Ectodermal cell (in vitro differentiated cells): ENCODE data around the gene HPS4.

ENCODE experiments used
- H3K27ac ChIP-seq: 2 replicates; pipeline ENCODE4 v1.7.0; 2013; ENCODE audit warnings: mild to moderate bottlenecking, low read depth, low read length; ENCODE audit not compliant: insufficient read depth, poor library complexity, severe bottlenecking
- H3K27me3 ChIP-seq: 2 replicates; pipeline ENCODE4 v1.7.0; 2013; ENCODE audit warnings: mild to moderate bottlenecking, low read length; ENCODE audit not compliant: insufficient read depth, control insufficient read depth, poor library complexity, severe bottlenecking
- H3K36me3 ChIP-seq: one replicate; pipeline ENCODE4 v1.7.0; 2013; ENCODE audit warnings: low read length; ENCODE audit not compliant: control insufficient read depth, insufficient read depth
- H3K4me1 ChIP-seq: one replicate; pipeline ENCODE4 v1.7.0; 2013; ENCODE audit warnings: low read length; ENCODE audit not compliant: control insufficient read depth, insufficient read depth
- H3K4me3 ChIP-seq: 2 replicates; pipeline ENCODE4 v1.7.0; 2013; ENCODE audit warnings: low read depth, low read length, control low read depth; ENCODE audit not compliant: insufficient read depth
- H3K9me3 ChIP-seq: 2 replicates; pipeline ENCODE4 v1.7.0; 2013; ENCODE audit warnings: mild to moderate bottlenecking, low read length, moderate library complexity; ENCODE audit not compliant: control insufficient read depth
- WGBS, 2 experiments: methylation state at CpG; one replicate each; pipeline ENCODE4 v1.1.7; 2013; ENCODE audit warnings: missing lambda C conversion rate in 2 of 2; 5-methylcytosine and 5-hydroxymethylcytosine counted together

Gene HPS4

DNA sequence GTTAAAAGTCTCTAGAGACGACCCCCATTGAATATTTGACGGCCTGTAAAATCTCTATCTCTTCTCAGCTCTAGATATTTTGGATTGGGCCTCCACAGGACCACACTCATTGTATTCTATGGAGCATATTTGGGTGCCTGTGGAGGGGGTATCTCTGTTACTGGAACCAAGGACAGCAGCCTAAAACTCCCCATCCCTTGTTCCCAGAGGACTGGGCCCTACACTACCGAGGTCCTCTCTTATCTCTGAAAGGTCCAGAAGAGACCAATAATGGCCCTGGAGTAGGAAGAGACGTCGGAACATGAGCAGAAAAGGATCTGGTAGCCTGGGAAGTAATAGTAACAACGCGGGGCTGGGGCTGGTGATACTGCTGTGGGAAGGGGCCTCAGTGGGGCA lies 542 bp downstream of the HPS4 start:
- Histone ChIP-seq H3K4me3 (peak overlapping the region; percentile 84), H3K27me3 (no peaks in the 10 kb centered on the region), H3K27ac (peak overlapping the region; percentile 91), H3K9me3 (no peaks in the 10 kb centered on the region), H3K36me3 (peaks cover 10% of the 10 kb centered on the region), H3K4me1 (peaks cover 18% of the 10 kb centered on the region)
- 22 to 24% methylated on average over 7 of the region's 7 CpGs for WGBS, 2 experiments

- no peaks in the 10 kb centered on the region for H3K9me3 ChIP-seq
- H3K36me3 ChIP-seq: peaks cover 12% of the 10 kb centered on the region
- no peak overlapping the region for H3K27ac ChIP-seq
- H3K4me3 ChIP-seq: no peak overlapping the region
- 91 to 93% methylated on average over 5 of the region's 5 CpGs for WGBS, 2 experiments
- no peaks in the 10 kb centered on the region for H3K27me3 ChIP-seq
- H3K4me1 ChIP-seq: peaks cover 18% of the 10 kb centered on the region
Observed at GRCh38 chr22:26482161-26482560, 1.4 kb downstream of the HPS4 start.

- Histone ChIP-seq H3K36me3 (peaks cover 14% of the 10 kb centered on the region), H3K4me1 (peaks cover 18% of the 10 kb centered on the region), H3K4me3 (no peak overlapping the region), H3K27ac (no peak overlapping the region), H3K27me3 (no peaks in the 10 kb centered on the region), H3K9me3 (no peaks in the 10 kb centered on the region)
- 91% methylated on average over 4 of the region's 4 CpGs for WGBS, 2 experiments
Observed at GRCh38 chr22:26481694-26482093, 1.9 kb downstream of the HPS4 start.

DNA sequence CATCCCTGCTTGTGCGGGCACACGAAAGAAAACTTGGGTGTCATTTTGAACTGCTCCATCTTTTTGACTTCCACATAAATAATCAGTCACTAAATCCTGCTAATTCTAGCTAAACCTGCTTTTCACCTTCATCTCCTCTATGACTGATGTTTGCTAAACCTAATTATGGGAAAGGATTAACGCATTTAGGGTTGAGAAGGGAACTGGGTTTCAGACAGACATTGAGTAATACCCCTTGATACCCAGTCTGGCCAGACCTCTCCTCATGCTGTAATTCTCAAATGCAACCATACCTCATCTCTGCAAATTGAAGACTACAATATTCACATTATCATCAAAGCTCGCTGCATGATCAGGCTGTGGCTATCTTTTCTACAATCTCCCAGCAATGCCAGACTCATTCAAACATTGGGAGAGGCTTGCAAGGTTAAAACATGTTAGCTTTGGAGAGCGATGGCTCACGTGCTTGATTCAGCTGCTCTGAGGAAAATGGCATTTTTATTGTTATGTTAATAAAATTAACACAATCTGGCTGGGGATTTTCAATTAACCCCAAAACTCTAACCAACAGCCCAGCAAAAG lies 2.4 kb downstream of the HPS4 start:
- Histone ChIP-seq H3K36me3 (peaks cover 14% of the 10 kb centered on the region), H3K27ac (no peak overlapping the region), H3K27me3 (no peaks in the 10 kb centered on the region), H3K4me1 (peaks cover 18% of the 10 kb centered on the region), H3K9me3 (no peaks in the 10 kb centered on the region), H3K4me3 (no peak overlapping the region)
- WGBS, 2 experiments: 79 to 94% methylated on average over 4 to 6 of the region's 6 CpGs

- Histone ChIP-seq H3K27ac (no peak overlapping the region), H3K4me3 (no peak overlapping the region), H3K9me3 (no peaks in the 10 kb centered on the region), H3K27me3 (no peaks in the 10 kb centered on the region), H3K36me3 (peaks cover 14% of the 10 kb centered on the region), H3K4me1 (peaks cover 18% of the 10 kb centered on the region)
- 80 to 93% methylated on average over 2 of the region's 2 CpGs for WGBS, 2 experiments
Observed at GRCh38 chr22:26480611-26480932, 3.0 kb downstream of the HPS4 start.

- 90 to 92% methylated on average over 12 of the region's 12 CpGs for WGBS, 2 experiments
- H3K27ac ChIP-seq: no peak overlapping the region
- H3K4me3 ChIP-seq: no peak overlapping the region
- peaks cover 18% of the 10 kb centered on the region for H3K4me1 ChIP-seq
- H3K36me3 ChIP-seq: peaks cover 14% of the 10 kb centered on the region
- H3K27me3 ChIP-seq: no peaks in the 10 kb centered on the region
- no peaks in the 10 kb centered on the region for H3K9me3 ChIP-seq
Observed at GRCh38 chr22:26479792-26480610, 3.6 kb downstream of the HPS4 start.

GRCh38 chr22:26479043-26479791 lies 4.4 kb downstream of the HPS4 start:
- 91 to 95% methylated on average over 11 to 12 of the region's 12 CpGs for WGBS, 2 experiments
- H3K36me3 ChIP-seq: peaks cover 18% of the 10 kb centered on the region
- H3K4me1 ChIP-seq: peaks cover 12% of the 10 kb centered on the region
- H3K4me3 ChIP-seq: no peak overlapping the region
- no peak overlapping the region for H3K27ac ChIP-seq
- no peaks in the 10 kb centered on the region for H3K9me3 ChIP-seq
- no peaks in the 10 kb centered on the region for H3K27me3 ChIP-seq

DNA sequence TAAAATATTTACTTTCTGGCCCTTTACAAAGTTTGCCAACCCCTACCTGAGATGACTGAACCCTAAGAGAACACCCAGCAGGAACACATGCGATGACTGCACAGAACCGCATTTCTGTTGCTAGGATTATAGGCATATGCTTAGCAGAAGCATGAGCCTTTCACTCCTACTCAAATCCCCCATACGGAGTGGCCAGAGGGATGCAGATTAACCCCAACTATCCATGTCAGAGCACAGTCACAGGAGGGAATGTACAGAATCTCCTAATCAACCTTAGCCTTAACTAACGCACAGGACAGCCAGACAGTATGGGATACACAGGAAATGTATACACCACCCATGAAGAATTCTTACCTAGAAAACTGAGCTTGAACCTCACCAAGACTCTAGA lies 6.2 kb downstream of the HPS4 start:
- Histone ChIP-seq H3K4me3 (no peak overlapping the region), H3K9me3 (no peaks in the 10 kb centered on the region), H3K27ac (peak overlapping the region; percentile 4), H3K36me3 (peaks cover 23% of the 10 kb centered on the region), H3K27me3 (no peaks in the 10 kb centered on the region), H3K4me1 (peaks cover 6% of the 10 kb centered on the region)
- 65 to 66% methylated on average over 4 of the region's 4 CpGs for WGBS, 2 experiments

GRCh38 chr22:26476705-26477340 lies 6.8 kb downstream of the HPS4 start:
- WGBS, 2 experiments: 89 to 95% methylated on average over 3 to 4 of the region's 4 CpGs
- H3K36me3 ChIP-seq: peaks cover 28% of the 10 kb centered on the region
- H3K27me3 ChIP-seq: no peaks in the 10 kb centered on the region
- peaks cover 5% of the 10 kb centered on the region for H3K4me1 ChIP-seq
- H3K4me3 ChIP-seq: no peak overlapping the region
- H3K27ac ChIP-seq: no peak overlapping the region
- no peaks in the 10 kb centered on the region for H3K9me3 ChIP-seq

DNA sequence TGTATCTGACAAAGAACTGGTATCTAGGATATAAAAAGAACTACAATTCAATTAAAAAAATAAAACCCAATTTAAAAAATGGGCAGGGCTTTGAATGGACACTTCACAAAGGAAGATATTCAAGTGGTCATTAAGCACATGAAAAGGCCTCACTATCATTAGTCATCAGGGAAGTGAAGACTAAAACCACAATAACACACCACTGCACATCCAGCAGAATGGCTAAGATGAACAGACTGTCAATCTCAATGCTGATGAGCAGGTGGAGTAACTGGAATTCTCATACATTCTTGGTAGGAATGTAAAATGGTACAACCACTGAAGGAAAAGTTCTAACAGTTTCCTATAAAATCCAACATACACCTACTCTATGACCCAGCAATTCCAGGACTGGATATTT lies 8.9 kb downstream of the HPS4 start:
- Histone ChIP-seq H3K9me3 (no peaks in the 10 kb centered on the region), H3K27me3 (no peaks in the 10 kb centered on the region), H3K4me1 (no peaks in the 10 kb centered on the region), H3K36me3 (peaks cover 37% of the 10 kb centered on the region), H3K27ac (no peak overlapping the region), H3K4me3 (no peak overlapping the region)
